C4-2B (cell line): ENCODE data around the gene OPRL1.

ENCODE experiments used
- CTCF ChIP-seq: fragments of 450-650 bp; conservative IDR thresholded peaks from 2 replicates; pipeline ENCODE4 v1.5.1; 2017; ENCODE audit warnings: mild to moderate bottlenecking
- ZFX ChIP-seq: fragments of 450-650 bp; IDR thresholded peaks from 2 replicates; pipeline ENCODE4 v1.6.1; 2017

GRCh38 chr20:64047046-64047389 is 32.9 kb upstream of the OPRL1 start:
- TF ChIP-seq ZFX = no peak
- TF ChIP-seq CTCF = no peak
